Stomach (tissue), 9 donors: ENCODE data around the gene APMAP. TPM values are rescaled to one million over a fixed set of nuclear protein-coding genes. Genes with fewer than 3 reads are reported as not detected.

Source experiments
- DNase-seq, 2 donors: peaks; one replicate each; pipeline versions ENCODE4 v3.0.0 to v3.0.0-alpha.2; 2013 to 2019
- H3K27ac ChIP-seq, 5 donors: fragments of 200-600 bp in 4 of 5; sonication (generic) in 4 of 5; one replicate each; pipeline ENCODE4 v1.5.1; 2013 to 2019; ENCODE audit warnings: mild to moderate bottlenecking in 1 of 5, moderate library complexity in 1 of 5
- H3K27me3 ChIP-seq, 3 donors: fragments of 200-600 bp; sonication (generic); one replicate each; pipeline ENCODE4 v1.5.1; 2017 to 2019; ENCODE audit warnings: mixed run types in 1 of 3
- H3K36me3 ChIP-seq, 4 donors: fragments of 200-600 bp; sonication (generic); 1 replicate in 3 of 4; 2 replicates in 1 of 4; pipeline ENCODE4 v1.5.1; 2016 to 2019
- H3K4me1 ChIP-seq, 4 donors: fragments of 200-600 bp; sonication (generic); one replicate each; pipeline ENCODE4 v1.5.1; 2016 to 2019
- H3K4me3 ChIP-seq, 4 donors: fragments of 200-600 bp; sonication (generic) in 3 of 4; one replicate each; pipeline ENCODE4 v1.5.1; 2016 to 2019; ENCODE audit warnings: mild to moderate bottlenecking in 1 of 4
- H3K9me3 ChIP-seq, 4 donors: fragments of 200-600 bp; sonication (generic); one replicate each; pipeline ENCODE4 v1.5.1; 2016 to 2019
- CTCF ChIP-seq, 7 experiments: fragments of 450-650 bp in 4 of 7; fragments of 200-600 bp in 3 of 7; sonication (generic) in 3 of 7; IDR thresholded peaks; one replicate each; pipeline ENCODE4 v1.5.1; 2016 to 2019; ENCODE audit warnings: antibody characterized with exemption in 7 of 7, control low read depth in 2 of 7, mild to moderate bottlenecking in 1 of 7
- EP300 ChIP-seq: sonication (generic); formaldehyde crosslinking; IDR thresholded peaks from one replicate; pipeline ENCODE4 v1.6.1; 2017; ENCODE audit warnings: antibody characterized with exemption
- POLR2A ChIP-seq, 4 donors: fragments of 450-650 bp; IDR thresholded peaks; one replicate each; pipeline ENCODE4 v1.6.1; 2016; ENCODE audit warnings: antibody characterized with exemption in 4 of 4, control low read depth in 2 of 4, mild to moderate bottlenecking in 1 of 4, moderate library complexity in 1 of 4
- POLR2AphosphoS5 ChIP-seq, 3 donors: sonication (generic); formaldehyde crosslinking; IDR thresholded peaks; one replicate each; pipeline ENCODE4 v1.6.1; 2016; ENCODE audit warnings: antibody characterized with exemption in 3 of 3
- WGBS, 5 donors: extraction: QIAGEN DNeasy Blood & Tissue Kit in 3 of 5; methylation state at CpG; one replicate each; pipeline versions ENCODE4 v1.1.5 to v1.1.7; 2013 to 2018; 5-methylcytosine and 5-hydroxymethylcytosine counted together
- intact Hi-C: fragments of 100-400 bp; cut with DNase I; formaldehyde crosslinking; loops from one replicate; pipeline ENCODE4 v1.15.1; 2023; ENCODE audit warnings: low total_unique reads
- polyA plus RNA-seq, 3 donors: library from polyadenylated mRNA; stranded (reverse); fragments of 200-250 nt; gene quantifications; one replicate each; pipeline ENCODE4 v1.2.3, GENCODE V29; 2013
- total RNA-seq, 5 donors: library from RNA; depleted of rRNA; stranded (reverse); fragments of >200 nt; gene quantifications; one replicate each; pipeline versions ENCODE4 v1.1.0 to v1.2.3, GENCODE V29; 2014 to 2016
- donor health status: healthy with polysubstance abuse.
- donor health status: Bipolar disorder and iron deficiency.
- donor health status: healthy.

Gene APMAP
- total and polyA plus RNA-seq, 8 donors, result 12.3 to 55.6 (median 32.1) TPM

- Histone ChIP-seq H3K27ac (no peak overlapping the region), H3K9me3 (no peaks in the 10 kb centered on the region), H3K36me3 (peaks cover 25 to 84% (median 81%) of the 10 kb centered on the region in 4 donors), H3K4me1 (peaks cover 0 to 6% (median 0%) of the 10 kb centered on the region in 4 donors), H3K4me3 (no peak overlapping the region), H3K27me3 (no peaks in the 10 kb centered on the region)
- DNase-seq, result no peak
- 77 to 91% (median 88%) methylated on average over 20 of the region's 20 CpGs for WGBS, 5 donors
- intact Hi-C loops, result no loop called here
- TF ChIP-seq EP300 (no peak), CTCF (IDR thresholded peaks at IDR 0.05) (no peak), POLR2AphosphoS5 (IDR thresholded peaks at IDR 0.05) (no peak), POLR2A (IDR thresholded peaks at IDR 0.05) (no peak)
These were observed 33.8 kb downstream of the APMAP start for GRCh38 chr20:24958506-24959385.

- DNase-seq, result peak in 1 of 2 donors; percentile 20
- Histone ChIP-seq H3K27ac (no peak overlapping the region), H3K27me3 (no peaks in the 10 kb centered on the region), H3K4me1 (peaks cover 0 to 11% (median 0%) of the 10 kb centered on the region in 4 donors), H3K9me3 (no peaks in the 10 kb centered on the region), H3K36me3 (peaks cover 14 to 74% (median 69%) of the 10 kb centered on the region in 4 donors), H3K4me3 (no peak overlapping the region)
- intact Hi-C loops, result no loop called here
- 90 to 96% (median 94%) methylated on average over 14 to 18 of the region's 18 CpGs for WGBS, 5 donors
- TF ChIP-seq CTCF (IDR thresholded peaks at IDR 0.05), result no peak
- no peak for TF ChIP-seq EP300
- TF ChIP-seq POLR2AphosphoS5 (IDR thresholded peaks at IDR 0.05), result no peak
- TF ChIP-seq POLR2A (IDR thresholded peaks at IDR 0.05), result no peak
These were observed 35.1 kb downstream of the APMAP start for GRCh38 chr20:24957326-24958016.

- DNase-seq, result peak in 1 of 2 donors; percentile 24
- intact Hi-C loops, result no loop called here
These were observed 36.3 kb downstream of the APMAP start for GRCh38 chr20:24956001-24956841.

More at GRCh38 chr20:24956001-24956841, 36.3 kb downstream of the APMAP start:
- H3K4me3 ChIP-seq, result no peak overlapping the region
- H3K9me3 ChIP-seq, result no peaks in the 10 kb centered on the region
- WGBS, 5 donors, result 91 to 94% (median 93%) methylated on average over 18 to 22 of the region's 22 CpGs
- H3K36me3 ChIP-seq, result peaks cover 14 to 62% (median 56%) of the 10 kb centered on the region in 4 donors
- H3K27ac ChIP-seq, result no peak overlapping the region
- H3K27me3 ChIP-seq, result peaks cover 0 to 2% (median 0%) of the 10 kb centered on the region in 3 donors
- TF ChIP-seq CTCF (IDR thresholded peaks at IDR 0.05), result no peak
- TF ChIP-seq EP300, result no peak
- no peak for TF ChIP-seq POLR2AphosphoS5 (IDR thresholded peaks at IDR 0.05)
- TF ChIP-seq POLR2A (IDR thresholded peaks at IDR 0.05), result no peak
- H3K4me1 ChIP-seq, result peaks cover 0 to 11% (median 0%) of the 10 kb centered on the region in 4 donors
